Loucy (cell line): ENCODE results near the gene CLINT1.

Experiments
- EZH2phosphoT487 ChIP-seq: fragments of 200-600 bp; IDR thresholded peaks from 2 replicates; pipeline ENCODE4 v1.6.1; 2018; ENCODE audit warnings: antibody characterized with exemption, mild to moderate bottlenecking, moderate library complexity, borderline replicate concordance
- TF ChIP-seq, protein P1 (sequence below): fragments of 200-600 bp; sonication (generic); conservative IDR thresholded peaks from 2 replicates; pipeline ENCODE4 v1.5.1; 2014; ENCODE audit warnings: mild to moderate bottlenecking, antibody characterized with exemption, low read length

DNA sequence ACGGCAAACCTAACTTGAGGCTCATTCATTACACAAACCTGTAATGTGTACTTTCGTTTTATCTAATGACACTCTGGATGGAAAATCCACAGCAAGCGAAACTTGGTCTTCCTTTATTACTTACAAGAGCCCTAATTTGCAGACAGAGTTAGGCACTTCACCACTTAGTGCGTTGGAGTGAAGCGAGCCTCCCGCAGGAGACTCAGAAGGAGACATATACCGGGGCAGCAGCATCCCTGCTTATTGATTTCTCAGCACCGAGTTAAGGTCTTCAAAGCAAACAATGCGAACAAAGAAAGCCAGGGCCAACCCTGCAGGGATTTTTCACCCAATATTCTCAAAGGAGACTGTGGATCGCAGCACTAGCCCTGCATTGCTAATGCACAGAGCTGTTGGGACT is 86.8 kb downstream of the CLINT1 start:
- TF ChIP-seq, protein P1, sequence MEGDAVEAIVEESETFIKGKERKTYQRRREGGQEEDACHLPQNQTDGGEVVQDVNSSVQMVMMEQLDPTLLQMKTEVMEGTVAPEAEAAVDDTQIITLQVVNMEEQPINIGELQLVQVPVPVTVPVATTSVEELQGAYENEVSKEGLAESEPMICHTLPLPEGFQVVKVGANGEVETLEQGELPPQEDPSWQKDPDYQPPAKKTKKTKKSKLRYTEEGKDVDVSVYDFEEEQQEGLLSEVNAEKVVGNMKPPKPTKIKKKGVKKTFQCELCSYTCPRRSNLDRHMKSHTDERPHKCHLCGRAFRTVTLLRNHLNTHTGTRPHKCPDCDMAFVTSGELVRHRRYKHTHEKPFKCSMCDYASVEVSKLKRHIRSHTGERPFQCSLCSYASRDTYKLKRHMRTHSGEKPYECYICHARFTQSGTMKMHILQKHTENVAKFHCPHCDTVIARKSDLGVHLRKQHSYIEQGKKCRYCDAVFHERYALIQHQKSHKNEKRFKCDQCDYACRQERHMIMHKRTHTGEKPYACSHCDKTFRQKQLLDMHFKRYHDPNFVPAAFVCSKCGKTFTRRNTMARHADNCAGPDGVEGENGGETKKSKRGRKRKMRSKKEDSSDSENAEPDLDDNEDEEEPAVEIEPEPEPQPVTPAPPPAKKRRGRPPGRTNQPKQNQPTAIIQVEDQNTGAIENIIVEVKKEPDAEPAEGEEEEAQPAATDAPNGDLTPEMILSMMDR, result no peak
- no peak for TF ChIP-seq EZH2phosphoT487
